Measurements from ENCODE around the gene BDH1.

DNA sequence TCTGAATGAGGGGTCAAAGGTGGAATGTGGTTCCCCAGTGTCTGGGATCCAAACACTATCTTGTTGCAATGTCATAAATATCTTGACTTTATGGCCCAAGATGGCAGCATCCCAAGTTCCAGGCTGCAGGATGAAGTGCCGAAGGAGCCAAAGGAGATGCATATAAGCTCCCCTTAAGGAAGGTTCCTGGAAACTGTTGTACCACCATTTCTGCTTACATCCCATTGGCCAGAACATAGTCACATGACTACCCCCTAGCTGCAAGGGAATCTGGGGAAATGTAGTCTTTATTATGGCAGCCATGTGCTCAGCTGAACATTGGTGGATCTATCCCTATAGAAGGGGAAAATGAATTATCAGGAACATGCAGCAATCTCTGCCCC is 54.3 kb downstream of the BDH1 start:
- TF ChIP-seq, protein P1, sequence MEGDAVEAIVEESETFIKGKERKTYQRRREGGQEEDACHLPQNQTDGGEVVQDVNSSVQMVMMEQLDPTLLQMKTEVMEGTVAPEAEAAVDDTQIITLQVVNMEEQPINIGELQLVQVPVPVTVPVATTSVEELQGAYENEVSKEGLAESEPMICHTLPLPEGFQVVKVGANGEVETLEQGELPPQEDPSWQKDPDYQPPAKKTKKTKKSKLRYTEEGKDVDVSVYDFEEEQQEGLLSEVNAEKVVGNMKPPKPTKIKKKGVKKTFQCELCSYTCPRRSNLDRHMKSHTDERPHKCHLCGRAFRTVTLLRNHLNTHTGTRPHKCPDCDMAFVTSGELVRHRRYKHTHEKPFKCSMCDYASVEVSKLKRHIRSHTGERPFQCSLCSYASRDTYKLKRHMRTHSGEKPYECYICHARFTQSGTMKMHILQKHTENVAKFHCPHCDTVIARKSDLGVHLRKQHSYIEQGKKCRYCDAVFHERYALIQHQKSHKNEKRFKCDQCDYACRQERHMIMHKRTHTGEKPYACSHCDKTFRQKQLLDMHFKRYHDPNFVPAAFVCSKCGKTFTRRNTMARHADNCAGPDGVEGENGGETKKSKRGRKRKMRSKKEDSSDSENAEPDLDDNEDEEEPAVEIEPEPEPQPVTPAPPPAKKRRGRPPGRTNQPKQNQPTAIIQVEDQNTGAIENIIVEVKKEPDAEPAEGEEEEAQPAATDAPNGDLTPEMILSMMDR (IDR thresholded peaks at IDR 0.05): no peak
- TF ChIP-seq POLR2A (IDR thresholded peaks at IDR 0.05): no peak

Measured in breast epithelium (tissue), 3 donors.